Hepatocyte (in vitro differentiated cells): ENCODE measurements around the gene CARM1. TPM values are rescaled to one million over a fixed set of nuclear protein-coding genes. Genes with fewer than 3 reads are reported as not detected.

ENCODE experiments used
- DNase-seq: peaks from one replicate; pipeline ENCODE4 v3.0.0-alpha.2; 2016; ENCODE audit warnings: low spot score
- H2AFZ ChIP-seq: fragments of 200-600 bp; sonication (generic); 2 replicates; pipeline ENCODE4 v1.6.0; 2016; ENCODE audit warnings: antibody characterized with exemption, mild to moderate bottlenecking
- H3K27ac ChIP-seq: fragments of 200-600 bp; sonication (generic); 2 replicates; pipeline ENCODE4 v1.5.1; 2016; ENCODE audit warnings: mild to moderate bottlenecking
- H3K27me3 ChIP-seq: fragments of 200-600 bp; sonication (generic); 2 replicates; pipeline ENCODE4 v1.6.1; 2016
- H3K36me3 ChIP-seq: fragments of 200-600 bp; sonication (generic); replicated peaks from 2 replicates; pipeline ENCODE4 v1.5.1; 2016; ENCODE audit warnings: low read depth; ENCODE audit not compliant: insufficient read depth
- H3K4me1 ChIP-seq: fragments of 200-600 bp; sonication (generic); 2 replicates; pipeline ENCODE4 v1.5.1; 2016; ENCODE audit warnings: mild to moderate bottlenecking, moderate library complexity; ENCODE audit not compliant: insufficient read depth
- H3K4me2 ChIP-seq: fragments of 200-600 bp; sonication (generic); 2 replicates; pipeline ENCODE4 v1.6.0; 2016
- H3K4me3 ChIP-seq: fragments of 200-600 bp; sonication (generic); 2 replicates; pipeline ENCODE4 v1.5.1; 2016; ENCODE audit warnings: mild to moderate bottlenecking
- H3K79me2 ChIP-seq: fragments of 200-600 bp; sonication (generic); 2 replicates; pipeline ENCODE4 v1.6.0; 2017; ENCODE audit warnings: mild to moderate bottlenecking
- H3K9me2 ChIP-seq: fragments of 200-600 bp; sonication (generic); replicated peaks from 2 replicates; pipeline ENCODE4 v1.6.0; 2017; ENCODE audit warnings: mild to moderate bottlenecking; ENCODE audit not compliant: insufficient read depth
- H3K9me3 ChIP-seq: fragments of 200-600 bp; sonication (generic); 2 replicates; pipeline ENCODE4 v1.5.1; 2016; ENCODE audit warnings: low read depth, mild to moderate bottlenecking
- H4K20me1 ChIP-seq: fragments of 200-600 bp; sonication (generic); 2 replicates; pipeline ENCODE4 v1.6.0; 2016; ENCODE audit warnings: mild to moderate bottlenecking; ENCODE audit not compliant: insufficient read depth, poor library complexity, severe bottlenecking
- EZH2 ChIP-seq: fragments of 200-600 bp; sonication (generic); IDR thresholded peaks from 2 replicates; pipeline ENCODE4 v1.6.1; 2016; ENCODE audit warnings: antibody characterized with exemption, mild to moderate bottlenecking, borderline replicate concordance
- EZH2phosphoT487 ChIP-seq: fragments of 200-600 bp; sonication (generic); IDR thresholded peaks from one replicate; pipeline ENCODE4 v1.6.1; 2018; ENCODE audit warnings: antibody characterized with exemption, mild to moderate bottlenecking, low read depth, moderate library complexity; ENCODE audit not compliant: unreplicated experiment, severe bottlenecking
- WGBS: methylation state at CpG from one replicate; pipeline ENCODE4 v1.1.6; 2016; ENCODE audit warnings: low lambda C conversion rate; ENCODE audit errors: missing lambda C conversion rate; 5-methylcytosine and 5-hydroxymethylcytosine counted together
- polyA plus RNA-seq: library from polyadenylated mRNA; unstranded; fragments of >200 nt; fragmentation: Nextera tagmentation; extraction: Ambion mirVana; gene quantifications from 2 replicates; pipeline ENCODE4 v1.2.1, GENCODE V29; 2016
- total RNA-seq: library from RNA; depleted of rRNA; stranded (reverse); fragments of >200 nt; gene quantifications from 2 replicates; pipeline ENCODE4 v1.2.3, GENCODE V29; 2014
- TF ChIP-seq, protein P1 (sequence below): fragments of 200-600 bp; sonication (generic); IDR thresholded peaks from 2 replicates; pipeline ENCODE4 v1.5.1; 2016; ENCODE audit warnings: antibody characterized with exemption, mild to moderate bottlenecking; ENCODE audit not compliant: poor library complexity

The CARM1 gene
- total and polyA plus RNA-seq, 2 experiments from 2014 or later = 34.3 to 45.7 TPM

DNA sequence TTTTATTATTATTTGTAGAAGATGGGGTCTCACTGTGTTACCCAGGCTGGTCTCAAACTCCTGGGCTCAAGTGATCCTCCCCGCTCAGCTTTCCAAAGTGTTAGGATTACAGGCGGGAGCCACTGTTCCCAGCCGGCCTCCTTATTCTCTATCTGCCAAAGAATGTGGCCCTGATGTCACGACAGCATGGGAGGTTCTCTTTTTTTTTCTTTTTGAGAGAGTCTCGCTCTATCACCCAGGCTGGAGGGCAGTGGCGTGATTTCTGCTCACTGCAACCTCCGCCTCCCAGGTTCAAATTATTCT, 23.5 kb downstream of the CARM1 start:
- Histone ChIP-seq H3K27me3 (no peaks in the 10 kb centered on the region), H3K4me2 (no peak overlapping the region), H3K27ac (no peak overlapping the region), H3K9me3 (no peaks in the 10 kb centered on the region), H3K79me2 (peaks cover 96% of the 10 kb centered on the region), H2AFZ (no peak overlapping the region), H3K9me2 (no peaks in the 10 kb centered on the region), H4K20me1 (peaks cover 54% of the 10 kb centered on the region), H3K4me1 (peaks cover 9% of the 10 kb centered on the region), H3K36me3 (no peaks in the 10 kb centered on the region), H3K4me3 (no peak overlapping the region)
- WGBS = 97% methylated on average over 7 of the region's 7 CpGs
- TF ChIP-seq EZH2phosphoT487 (no peak), EZH2 (no peak)
- TF ChIP-seq, protein P1, sequence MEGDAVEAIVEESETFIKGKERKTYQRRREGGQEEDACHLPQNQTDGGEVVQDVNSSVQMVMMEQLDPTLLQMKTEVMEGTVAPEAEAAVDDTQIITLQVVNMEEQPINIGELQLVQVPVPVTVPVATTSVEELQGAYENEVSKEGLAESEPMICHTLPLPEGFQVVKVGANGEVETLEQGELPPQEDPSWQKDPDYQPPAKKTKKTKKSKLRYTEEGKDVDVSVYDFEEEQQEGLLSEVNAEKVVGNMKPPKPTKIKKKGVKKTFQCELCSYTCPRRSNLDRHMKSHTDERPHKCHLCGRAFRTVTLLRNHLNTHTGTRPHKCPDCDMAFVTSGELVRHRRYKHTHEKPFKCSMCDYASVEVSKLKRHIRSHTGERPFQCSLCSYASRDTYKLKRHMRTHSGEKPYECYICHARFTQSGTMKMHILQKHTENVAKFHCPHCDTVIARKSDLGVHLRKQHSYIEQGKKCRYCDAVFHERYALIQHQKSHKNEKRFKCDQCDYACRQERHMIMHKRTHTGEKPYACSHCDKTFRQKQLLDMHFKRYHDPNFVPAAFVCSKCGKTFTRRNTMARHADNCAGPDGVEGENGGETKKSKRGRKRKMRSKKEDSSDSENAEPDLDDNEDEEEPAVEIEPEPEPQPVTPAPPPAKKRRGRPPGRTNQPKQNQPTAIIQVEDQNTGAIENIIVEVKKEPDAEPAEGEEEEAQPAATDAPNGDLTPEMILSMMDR = no peak
- no peak for DNase-seq

DNA sequence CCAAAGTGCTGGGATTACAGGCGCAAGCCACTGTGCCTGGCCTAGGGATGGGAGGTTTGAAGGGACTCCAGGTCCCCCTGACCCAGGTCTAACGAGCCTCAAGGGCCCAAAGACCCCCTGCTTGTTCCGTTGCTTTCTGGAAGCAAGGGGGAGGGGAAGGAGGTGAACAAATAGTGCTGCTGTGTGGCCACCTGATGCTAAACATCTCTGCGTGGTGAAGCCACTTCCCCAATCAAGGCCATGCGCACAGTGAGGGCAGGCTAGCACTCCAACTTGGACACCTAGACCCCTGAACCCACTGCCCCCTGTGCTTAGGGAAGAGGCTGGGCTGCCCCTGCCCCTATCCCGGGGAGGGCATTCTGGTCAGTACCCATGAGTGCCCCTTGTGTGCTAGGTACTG, 24.0 kb downstream of the CARM1 start:
- H4K20me1 ChIP-seq = peaks cover 54% of the 10 kb centered on the region
- no peak overlapping the region for H3K27ac ChIP-seq
- WGBS = 93% methylated on average over 6 of the region's 6 CpGs
- no peak for DNase-seq
- peaks cover 98% of the 10 kb centered on the region for H3K79me2 ChIP-seq
- TF ChIP-seq, protein P1 = no peak
- TF ChIP-seq EZH2 (no peak), EZH2phosphoT487 (no peak)
- no peaks in the 10 kb centered on the region for H3K36me3 ChIP-seq
- no peaks in the 10 kb centered on the region for H3K27me3 ChIP-seq
- no peak overlapping the region for H2AFZ ChIP-seq
- no peaks in the 10 kb centered on the region for H3K9me3 ChIP-seq
- no peak overlapping the region for H3K4me3 ChIP-seq
- H3K9me2 ChIP-seq = no peaks in the 10 kb centered on the region
- peaks cover 9% of the 10 kb centered on the region for H3K4me1 ChIP-seq
- no peak overlapping the region for H3K4me2 ChIP-seq

DNA sequence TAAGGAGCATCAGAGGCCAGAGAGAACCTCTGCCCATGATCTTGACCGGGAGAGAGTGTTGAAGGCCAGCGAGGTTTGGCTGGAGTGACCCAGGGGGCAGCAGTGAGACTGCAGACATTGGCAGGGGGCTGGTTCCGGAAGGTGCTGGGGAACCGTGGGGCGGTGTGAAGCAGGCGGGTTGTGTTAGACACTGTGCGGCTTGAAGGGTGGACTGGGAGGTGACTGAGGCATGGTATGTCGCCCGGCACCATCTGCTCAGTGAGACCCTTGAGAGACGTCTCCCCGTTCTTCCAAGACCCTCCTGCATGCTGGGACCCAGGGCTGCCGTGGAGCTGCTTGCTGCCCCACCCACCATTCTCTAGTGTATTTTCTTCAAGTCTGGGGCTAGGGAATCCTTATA, 24.6 kb downstream of the CARM1 start:
- no peak for DNase-seq
- H2AFZ ChIP-seq = no peak overlapping the region
- 85% methylated on average over 12 of the region's 12 CpGs for WGBS
- H3K9me3 ChIP-seq = no peaks in the 10 kb centered on the region
- no peak overlapping the region for H3K27ac ChIP-seq
- H3K79me2 ChIP-seq = peaks cover 97% of the 10 kb centered on the region
- no peak overlapping the region for H3K4me2 ChIP-seq
- TF ChIP-seq EZH2phosphoT487 (no peak), EZH2 (no peak)
- TF ChIP-seq, protein P1 = no peak
- H3K27me3 ChIP-seq = no peaks in the 10 kb centered on the region
- peaks cover 7% of the 10 kb centered on the region for H3K4me1 ChIP-seq
- H3K9me2 ChIP-seq = no peaks in the 10 kb centered on the region
- no peaks in the 10 kb centered on the region for H3K36me3 ChIP-seq
- no peak overlapping the region for H3K4me3 ChIP-seq
- peaks cover 52% of the 10 kb centered on the region for H4K20me1 ChIP-seq
